Stimulated activated CD8-positive, alpha-beta memory T cell treated with anti-CD3 and anti-CD28 coated beads, Interleukin-7, amount 100 ng/mL, for 48 hours (primary cell): ENCODE measurements around the gene NLRP6.

Source experiments
- DNase-seq, 2 donors: peaks; one replicate each; pipeline ENCODE4 v3.0.0-alpha.2; 2020; ENCODE audit warnings: low read depth in 1 of 2; ENCODE audit errors: extremely low read depth in 1 of 2

Gene NLRP6

GRCh38 chr11:292211-293121 is 14.3 kb downstream of the NLRP6 start:
- DNase-seq, result no peak

GRCh38 chr11:293271-293851 is 15.2 kb downstream of the NLRP6 start:
- DNase-seq, result no peak

GRCh38 chr11:293852-294661 is 15.8 kb downstream of the NLRP6 start:
- DNase-seq, result no peak

GRCh38 chr11:294780-295179 is 16.6 kb downstream of the NLRP6 start:
- no peak for DNase-seq

GRCh38 chr11:295351-296170 is 17.4 kb downstream of the NLRP6 start:
- DNase-seq, result no peak

DNA sequence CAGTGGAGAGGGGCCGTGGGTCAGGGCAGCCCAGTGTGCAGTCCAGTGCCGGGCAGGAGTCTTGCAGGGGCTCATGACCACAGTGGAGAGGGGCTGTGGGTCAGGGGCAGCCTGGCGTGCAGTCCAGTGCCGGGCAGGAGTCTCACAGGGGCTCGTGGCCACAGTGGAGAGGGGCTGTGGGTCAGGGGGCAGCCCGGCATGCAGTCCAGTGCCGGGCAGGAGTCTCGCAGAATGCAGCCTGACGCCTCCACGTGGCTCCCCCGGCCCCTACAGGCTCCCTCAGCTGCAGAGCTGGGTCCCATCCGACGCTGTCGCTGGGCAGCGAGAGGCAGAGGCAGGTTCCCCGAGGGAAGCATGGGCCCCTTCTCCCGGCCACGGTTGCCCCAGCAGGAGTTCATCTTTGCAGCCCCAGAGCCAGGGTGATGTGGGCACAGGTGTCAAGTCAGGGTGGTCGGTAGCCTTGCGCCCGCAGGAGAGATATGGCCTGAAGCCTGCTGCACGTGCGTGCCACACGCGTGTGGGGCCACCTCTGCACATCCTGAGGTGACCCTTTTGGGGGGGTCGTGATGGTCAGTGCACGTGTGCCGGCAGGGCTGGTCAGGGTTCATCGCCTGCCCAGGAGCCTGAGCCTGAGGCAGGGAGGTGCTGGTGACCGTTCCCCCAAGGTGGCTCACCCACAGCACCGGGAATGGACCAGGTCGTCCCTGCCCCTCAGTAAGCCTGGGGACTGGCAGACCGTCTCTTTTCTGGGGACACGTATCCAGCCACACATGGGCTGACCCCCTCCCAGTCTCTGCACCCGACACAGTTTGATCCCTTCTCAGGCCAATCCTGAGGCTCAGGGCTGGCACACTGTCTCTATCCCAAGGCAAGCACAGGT is 18.2 kb downstream of the NLRP6 start:
- no peak for DNase-seq

DNA sequence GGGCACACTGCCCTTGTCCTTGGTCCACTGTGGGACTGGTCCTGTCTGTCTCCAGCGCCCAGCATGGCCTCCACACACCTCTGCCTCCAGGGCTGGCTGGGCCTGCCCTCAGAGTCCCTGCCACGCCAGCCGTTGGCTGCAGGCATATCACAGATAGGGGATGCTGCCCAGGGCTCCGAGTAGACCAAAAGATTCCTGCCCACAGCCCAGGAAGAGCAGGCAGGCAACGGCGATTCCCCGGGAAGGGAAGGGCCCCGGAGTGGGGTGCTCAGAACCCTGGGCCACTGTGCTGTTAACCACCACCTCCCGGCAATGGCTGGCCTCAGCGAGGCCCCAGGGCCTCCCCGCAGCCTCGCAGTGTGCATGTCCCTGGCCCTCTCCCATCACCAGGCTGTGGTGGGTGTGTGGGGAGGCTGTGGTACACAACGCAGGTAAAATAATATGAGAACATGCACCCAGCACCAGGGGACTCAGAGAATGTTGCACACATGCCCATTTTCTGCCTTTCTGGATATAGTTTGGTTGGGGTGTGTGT is 18.9 kb downstream of the NLRP6 start:
- DNase-seq, result no peak

GRCh38 chr11:297586-298405 is 19.6 kb downstream of the NLRP6 start:
- peak in 1 of 2 donors; percentile 53 for DNase-seq

DNA sequence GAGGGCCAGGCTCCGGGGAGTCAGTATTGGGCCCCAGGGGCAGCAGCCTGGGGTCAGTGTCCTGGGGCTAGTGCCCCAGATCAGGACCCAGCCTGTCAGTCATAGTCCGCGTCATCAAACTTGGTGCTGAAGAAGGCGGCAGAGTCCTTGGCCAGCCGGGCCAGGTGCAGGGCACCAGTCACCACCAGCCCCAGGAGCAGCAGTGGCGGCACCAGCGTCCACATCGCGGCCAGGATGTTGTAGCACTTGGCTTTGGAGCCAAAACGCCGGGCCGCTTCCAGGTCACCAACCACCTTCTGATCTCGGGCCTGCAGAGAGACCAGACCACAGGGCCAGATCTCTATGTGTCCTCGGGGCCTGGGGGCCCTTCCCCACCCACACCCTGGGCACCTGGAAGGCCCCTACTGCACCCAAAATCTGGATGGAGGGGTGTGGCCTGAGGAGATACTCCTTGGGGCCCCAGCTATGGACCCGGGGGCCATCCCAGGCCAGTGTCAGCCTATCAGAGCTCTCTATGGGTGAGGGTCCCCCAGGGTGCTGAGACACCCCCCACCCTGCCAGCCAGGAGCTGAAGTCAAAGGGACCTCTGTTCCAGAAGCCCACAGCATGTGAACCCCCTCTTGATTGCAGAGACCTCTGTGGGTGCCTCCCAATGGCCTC is 20.3 kb downstream of the NLRP6 start:
- no peak for DNase-seq

- no peak for DNase-seq
These were observed 21.1 kb downstream of the NLRP6 start, which contains the start of gene IFITM5 for GRCh38 chr11:299081-299891. TSS of gene IFITM5 (minus strand) at chr11:299526. CDS start at chr11:299490, 36 bp downstream.

DNA sequence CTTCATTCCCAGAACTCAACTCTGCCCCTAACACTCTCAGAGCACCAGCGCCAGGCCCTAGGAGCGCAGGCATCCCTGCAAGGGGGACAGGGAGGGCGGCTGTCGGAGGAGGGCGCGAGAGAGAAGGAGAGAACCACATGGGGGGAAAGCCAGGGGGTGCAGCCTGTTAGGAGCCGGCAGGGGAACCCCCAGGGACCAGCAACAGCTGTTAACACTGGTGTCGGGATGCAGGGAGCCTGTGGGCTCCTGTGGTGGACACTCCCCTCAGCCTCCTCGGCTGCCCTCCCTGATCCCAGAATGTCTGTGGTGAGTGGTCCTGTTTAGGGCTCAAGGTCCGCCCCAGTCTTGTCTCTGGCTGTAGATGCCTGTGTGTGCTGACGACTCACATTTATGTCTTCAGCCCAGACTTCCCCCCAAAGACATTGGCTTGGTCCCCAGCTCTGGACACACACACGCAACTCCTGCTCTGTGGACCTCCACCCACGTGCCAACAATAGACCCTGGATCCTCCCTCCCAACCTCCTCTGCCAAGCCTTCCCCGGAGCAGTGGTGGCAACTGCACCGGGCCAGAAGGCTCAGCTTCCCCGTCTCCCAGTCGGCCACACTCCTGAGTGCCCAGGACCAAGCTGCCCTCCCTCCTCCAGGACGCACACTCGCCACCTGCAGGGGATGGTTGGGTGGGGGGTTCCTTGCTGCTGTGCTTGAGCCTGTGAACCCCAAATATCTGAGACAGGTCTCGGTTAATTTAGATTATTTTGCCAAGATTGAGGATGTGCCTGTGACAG is 21.9 kb downstream of the NLRP6 start:
- DNase-seq, result no peak

- peak in 1 of 2 donors; percentile 53 for DNase-seq
These were observed 25.2 kb downstream of the NLRP6 start for GRCh38 chr11:303363-303762.

DNA sequence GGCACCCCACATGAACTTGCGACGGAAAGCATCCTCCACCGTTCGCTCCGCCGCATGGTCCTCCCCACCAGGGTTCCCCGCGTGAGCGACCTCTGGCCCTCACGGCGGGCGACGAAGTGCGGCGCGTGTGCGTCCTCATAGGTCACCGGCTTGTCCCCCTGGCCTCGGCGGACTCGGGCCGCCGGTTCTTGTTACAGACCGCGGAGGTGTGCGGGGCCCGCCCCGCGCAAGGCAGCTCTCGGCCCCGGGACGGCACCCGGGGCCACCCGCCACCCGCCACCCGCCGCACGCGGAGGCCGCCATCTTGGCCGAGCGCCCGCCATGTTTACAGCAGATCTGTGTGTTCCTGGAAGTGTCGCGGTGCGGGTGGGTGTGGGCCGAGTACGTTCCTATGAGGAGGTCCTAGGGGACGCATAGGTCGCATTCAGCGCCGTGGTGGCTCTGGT is 25.9 kb downstream of the NLRP6 start:
- DNase-seq, result no peak

- no peak for DNase-seq
These were observed 27.0 kb downstream of the NLRP6 start for GRCh38 chr11:304915-305843.

DNA sequence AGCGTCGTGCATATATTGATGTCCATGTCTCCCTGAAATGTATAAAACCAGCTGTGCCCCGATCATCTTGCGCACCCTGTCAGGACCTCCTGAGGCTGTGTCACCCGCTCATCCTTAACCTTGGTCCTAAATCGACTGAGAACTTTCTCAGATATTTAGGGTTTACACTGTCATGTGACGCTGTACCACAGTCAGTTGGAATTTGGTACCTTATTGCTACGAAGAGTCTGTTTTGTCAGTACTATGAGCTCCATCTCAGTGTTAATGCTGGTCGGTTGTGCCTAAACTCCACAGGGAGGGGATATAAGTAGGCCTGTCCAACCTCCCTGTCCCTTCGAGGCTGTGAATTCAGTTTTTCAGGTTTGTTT is 27.6 kb downstream of the NLRP6 start:
- no peak for DNase-seq
